HG03565 (cell line): ENCODE data around the gene HHATL.

ENCODE experiments used
- ATAC-seq: cut with Tn5 transposase; IDR thresholded peaks from one replicate; pipeline ENCODE4 v1.9.1; 2021; ENCODE audit warnings: mild to moderate bottlenecking, moderate library complexity; ENCODE audit not compliant: unreplicated experiment

HHATL gene

GRCh38 chr3:42654331-42655201 lies 48.0 kb downstream of the HHATL start:
- ATAC-seq = no peak

GRCh38 chr3:42653560-42654330 lies 48.9 kb downstream of the HHATL start, which contains the start of gene ZBTB47:
ZBTB47 (plus strand) TSS chr3:42653697; CDS start chr3:42658356, 4,659 bp downstream.
- ATAC-seq = no peak

DNA sequence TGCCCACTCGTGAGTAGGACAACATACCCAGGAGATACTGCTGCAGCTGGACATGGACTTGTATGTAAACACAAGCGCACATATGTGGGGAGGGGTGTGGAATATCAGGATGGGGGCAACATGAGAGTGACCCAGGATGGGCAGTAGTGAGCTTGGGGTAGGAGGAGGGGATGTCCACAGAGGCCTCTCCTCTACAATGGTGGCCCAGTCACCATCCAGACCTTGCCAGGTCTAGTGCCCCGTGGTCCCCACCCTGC lies 49.4 kb downstream of the HHATL start:
- ATAC-seq = no peak

GRCh38 chr3:42652611-42653302 lies 49.8 kb downstream of the HHATL start:
- ATAC-seq = peak; percentile 43

DNA sequence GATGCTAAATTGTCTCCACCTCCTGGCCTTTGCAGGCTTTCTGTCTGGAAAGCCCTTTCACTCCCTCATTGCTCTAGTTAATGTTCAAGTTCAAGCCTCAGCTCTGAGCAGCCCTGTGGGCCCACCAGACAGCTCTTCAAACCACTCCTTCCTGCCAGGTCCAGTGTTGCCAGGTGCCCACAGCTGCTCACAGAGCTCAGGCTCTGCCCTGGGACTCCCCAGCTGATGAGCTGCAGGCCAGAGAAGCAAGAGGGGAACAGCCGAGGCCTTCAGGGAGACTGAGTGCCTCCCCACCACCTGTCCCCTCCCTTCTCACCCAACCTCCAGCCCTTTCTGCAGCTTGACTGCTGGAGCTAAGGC lies 50.4 kb downstream of the HHATL start:
- ATAC-seq = no peak

DNA sequence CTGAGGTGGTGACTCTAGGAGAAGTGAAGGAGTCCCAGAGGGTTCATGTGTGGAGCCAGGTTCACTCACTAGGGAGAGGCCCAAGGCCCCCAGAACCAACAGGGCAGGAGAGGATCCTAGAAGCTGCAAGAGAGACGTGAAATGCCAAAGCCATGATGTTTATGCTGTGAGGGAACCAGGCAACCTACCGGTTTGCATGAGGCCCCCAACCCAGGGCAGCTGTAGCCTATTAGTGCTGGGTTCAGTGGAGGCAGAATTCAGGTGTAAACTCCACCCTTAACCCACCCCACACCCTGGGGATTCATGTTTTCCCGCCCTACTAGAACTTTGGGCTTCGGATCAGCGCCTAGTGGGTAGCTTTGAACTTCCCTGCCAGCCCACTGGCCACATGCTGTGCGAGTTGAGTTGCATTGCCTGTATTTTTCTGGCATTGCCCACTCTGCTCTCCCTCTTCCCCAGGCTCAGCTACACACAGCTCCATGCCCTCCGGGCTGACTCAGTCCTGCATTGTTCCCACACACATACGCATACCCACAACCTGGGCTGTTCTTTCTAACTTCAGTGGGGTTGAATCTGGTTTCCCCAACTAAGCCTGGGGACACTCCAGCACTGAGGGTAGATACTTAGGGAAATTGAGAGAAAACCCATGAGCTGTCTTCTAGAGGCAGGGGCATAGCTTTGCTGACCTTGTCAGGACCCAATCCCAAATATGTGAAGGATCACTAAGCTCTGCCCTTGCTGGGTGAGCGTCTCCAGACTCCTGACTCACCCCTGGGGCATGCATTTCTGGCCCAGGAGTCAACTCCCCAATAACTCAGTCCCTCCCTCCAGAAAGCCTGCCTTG lies 51.1 kb downstream of the HHATL start:
- no peak for ATAC-seq

DNA sequence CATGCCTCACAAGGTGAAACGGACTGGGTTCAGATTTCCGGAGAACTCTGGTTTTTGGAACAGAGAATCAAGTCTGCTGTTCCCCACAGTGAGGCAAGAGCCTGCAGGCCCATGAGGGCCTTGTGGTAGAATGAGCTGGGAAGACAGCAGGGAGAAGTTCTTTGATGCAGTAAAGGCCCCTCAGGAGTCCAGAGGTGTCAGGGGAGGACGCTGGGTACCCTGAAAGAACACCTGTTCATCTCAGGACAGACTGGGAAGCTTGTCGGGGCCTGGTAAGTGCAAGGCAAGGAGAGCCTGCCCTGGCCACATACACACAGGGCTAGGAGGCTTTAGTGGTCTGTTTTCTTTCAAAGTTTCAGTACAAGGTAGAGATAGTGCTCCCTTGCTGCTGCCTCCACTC lies 52.8 kb downstream of the HHATL start:
- no peak for ATAC-seq

GRCh38 chr3:42649006-42649405 lies 53.6 kb downstream of the HHATL start:
- ATAC-seq = no peak

DNA sequence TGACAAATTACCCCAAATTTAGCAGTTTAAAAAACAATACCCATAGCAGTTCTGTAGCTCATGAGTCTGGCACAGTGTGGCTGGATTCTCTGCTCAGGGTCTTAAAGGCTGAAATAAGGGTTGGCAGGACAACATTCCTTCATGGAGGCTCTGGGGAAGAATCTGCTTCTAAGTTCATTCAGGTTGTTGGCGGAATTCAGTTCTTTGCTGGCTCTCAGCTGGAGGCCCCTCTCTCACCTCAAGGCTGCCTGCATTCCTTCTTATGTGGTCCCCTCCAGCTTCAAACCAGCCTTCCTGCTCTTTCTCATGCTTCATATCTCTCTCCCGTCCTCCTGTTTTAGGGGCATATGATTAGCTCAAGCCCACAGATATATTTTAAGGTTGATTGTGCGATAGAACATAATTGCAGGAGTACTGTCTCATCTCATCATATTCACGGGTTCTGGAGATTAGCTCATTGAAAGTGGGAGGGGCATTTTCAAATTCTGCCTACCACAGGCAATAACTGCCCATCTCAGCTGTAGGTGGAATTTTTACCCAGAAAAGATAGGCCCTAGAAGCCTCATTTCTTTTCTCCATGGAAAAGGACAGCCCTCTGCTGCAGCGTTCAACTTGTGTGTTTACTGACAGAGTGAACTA lies 54.7 kb downstream of the HHATL start:
- no peak for ATAC-seq
